GM12873 (cell line): ENCODE measurements around the gene C1orf116.

Experiments
- TF ChIP-seq, protein P1 (sequence below): IDR thresholded peaks from 2 replicates; pipeline ENCODE4 v1.5.1; 2012; ENCODE audit warnings: low read depth, mild to moderate bottlenecking, moderate library complexity, low read length, control low read depth; ENCODE audit not compliant: insufficient read depth; ENCODE audit errors: missing control alignments

Gene C1orf116

DNA sequence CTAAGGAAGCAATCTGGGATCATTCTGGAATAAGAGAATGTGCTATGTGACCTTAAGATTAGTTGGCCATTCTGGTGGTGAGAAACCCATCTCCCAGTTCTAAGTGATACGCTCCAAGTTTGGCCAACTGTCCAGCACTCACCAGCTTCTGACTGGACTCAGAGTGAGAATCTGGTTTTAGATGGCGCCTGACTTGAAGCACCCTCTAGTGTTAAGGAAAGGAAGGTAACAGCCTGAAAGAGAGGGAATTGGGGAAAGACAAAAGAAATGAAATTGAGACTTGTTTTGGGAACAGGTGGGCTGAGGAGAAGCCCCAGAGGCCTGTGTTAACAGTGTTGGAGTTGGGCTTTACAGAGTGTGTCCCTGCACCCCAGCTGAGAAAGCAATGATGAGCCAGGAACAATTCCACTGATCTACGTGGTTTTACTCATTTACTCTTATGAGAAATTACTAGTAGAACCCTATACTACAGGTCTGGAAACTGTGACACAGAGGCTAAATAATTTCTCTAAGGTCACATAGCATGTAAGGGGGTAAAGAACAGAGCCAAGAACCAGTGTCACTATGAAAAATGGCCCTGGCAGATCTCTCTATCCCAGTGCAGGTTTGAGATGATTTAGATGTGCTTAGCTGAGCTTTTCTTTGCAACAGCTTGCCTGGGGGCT is 53.0 kb downstream of the C1orf116 start:
- TF ChIP-seq, protein P1, sequence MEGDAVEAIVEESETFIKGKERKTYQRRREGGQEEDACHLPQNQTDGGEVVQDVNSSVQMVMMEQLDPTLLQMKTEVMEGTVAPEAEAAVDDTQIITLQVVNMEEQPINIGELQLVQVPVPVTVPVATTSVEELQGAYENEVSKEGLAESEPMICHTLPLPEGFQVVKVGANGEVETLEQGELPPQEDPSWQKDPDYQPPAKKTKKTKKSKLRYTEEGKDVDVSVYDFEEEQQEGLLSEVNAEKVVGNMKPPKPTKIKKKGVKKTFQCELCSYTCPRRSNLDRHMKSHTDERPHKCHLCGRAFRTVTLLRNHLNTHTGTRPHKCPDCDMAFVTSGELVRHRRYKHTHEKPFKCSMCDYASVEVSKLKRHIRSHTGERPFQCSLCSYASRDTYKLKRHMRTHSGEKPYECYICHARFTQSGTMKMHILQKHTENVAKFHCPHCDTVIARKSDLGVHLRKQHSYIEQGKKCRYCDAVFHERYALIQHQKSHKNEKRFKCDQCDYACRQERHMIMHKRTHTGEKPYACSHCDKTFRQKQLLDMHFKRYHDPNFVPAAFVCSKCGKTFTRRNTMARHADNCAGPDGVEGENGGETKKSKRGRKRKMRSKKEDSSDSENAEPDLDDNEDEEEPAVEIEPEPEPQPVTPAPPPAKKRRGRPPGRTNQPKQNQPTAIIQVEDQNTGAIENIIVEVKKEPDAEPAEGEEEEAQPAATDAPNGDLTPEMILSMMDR, result peak; percentile 74

DNA sequence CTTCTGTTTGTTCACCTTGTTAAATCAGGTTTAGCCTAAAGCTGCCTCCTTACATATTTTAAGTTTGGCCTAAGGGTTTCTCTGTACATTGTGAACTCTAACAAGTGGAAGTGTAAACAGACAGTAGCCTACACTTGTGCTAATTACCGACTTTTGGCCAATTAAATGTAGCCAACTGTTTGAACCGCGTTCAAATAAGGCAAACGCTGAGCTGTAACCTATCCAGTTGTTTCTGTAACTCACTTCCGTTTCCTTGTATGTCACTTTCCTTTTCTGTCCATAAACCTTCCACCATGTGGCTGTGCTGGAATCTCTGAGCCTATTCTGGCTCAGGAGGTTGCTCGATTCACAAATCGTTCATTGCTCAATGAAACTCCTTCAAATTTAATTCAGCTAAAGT is 54.3 kb downstream of the C1orf116 start:
- TF ChIP-seq, protein P1, result no peak

DNA sequence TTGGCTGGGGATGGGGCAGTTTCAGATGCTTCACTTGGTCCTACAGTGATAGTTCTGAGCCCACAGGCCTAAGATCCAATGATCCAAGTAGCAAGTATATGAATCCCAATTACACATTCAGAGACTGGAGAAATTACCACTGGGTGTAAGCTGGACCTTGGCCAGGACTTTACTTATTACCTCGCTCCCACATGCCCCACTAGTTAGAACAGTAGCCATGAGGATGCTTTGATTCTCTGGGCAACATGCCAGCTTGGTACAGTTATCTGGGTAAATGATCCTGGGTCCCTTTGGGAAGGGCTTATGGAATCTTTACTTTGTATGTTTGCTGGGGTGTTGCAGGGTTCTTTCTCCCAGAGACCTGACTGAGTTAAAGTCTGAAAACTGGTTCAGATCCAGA is 57.2 kb downstream of the C1orf116 start:
- TF ChIP-seq, protein P1, result no peak

DNA sequence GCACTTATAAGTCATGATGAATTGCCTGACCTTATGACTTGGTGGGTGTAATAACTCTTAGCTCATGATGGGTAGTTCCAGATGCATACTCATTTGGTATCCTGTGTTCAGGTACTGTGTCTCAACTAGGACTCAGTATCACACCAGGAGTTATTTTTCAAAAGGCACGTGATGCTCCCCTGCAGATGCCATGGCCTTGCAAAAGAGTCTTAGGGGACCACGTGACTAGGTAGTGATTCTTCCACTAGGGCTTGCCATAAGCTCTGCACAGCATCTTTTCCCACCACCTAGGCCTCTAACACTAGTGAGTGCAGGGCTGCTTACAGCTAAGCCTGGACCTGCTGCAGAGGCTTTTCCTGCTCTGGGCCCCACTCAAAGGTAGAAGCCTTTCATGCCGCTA is 58.4 kb downstream of the C1orf116 start:
- TF ChIP-seq, protein P1, result no peak

DNA sequence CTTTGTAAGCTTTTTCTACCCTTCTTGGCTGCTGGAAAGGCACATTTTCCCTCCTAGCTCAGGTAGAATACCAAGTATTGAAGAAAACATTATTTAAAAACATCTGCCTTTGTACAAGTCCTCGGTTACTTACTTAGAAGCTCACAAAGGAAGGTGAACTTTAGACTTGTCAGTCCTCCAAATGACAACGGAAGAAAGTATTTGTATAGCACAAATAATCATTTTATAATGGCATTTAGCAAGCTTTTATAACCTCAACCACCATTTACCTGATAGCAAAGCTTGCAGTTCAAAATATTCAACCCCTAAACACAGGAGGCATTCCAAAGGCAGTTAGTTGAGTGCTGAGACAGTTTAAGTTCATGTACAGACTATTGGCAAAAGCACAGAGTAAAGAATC is 59.8 kb downstream of the C1orf116 start:
- TF ChIP-seq, protein P1, result no peak

DNA sequence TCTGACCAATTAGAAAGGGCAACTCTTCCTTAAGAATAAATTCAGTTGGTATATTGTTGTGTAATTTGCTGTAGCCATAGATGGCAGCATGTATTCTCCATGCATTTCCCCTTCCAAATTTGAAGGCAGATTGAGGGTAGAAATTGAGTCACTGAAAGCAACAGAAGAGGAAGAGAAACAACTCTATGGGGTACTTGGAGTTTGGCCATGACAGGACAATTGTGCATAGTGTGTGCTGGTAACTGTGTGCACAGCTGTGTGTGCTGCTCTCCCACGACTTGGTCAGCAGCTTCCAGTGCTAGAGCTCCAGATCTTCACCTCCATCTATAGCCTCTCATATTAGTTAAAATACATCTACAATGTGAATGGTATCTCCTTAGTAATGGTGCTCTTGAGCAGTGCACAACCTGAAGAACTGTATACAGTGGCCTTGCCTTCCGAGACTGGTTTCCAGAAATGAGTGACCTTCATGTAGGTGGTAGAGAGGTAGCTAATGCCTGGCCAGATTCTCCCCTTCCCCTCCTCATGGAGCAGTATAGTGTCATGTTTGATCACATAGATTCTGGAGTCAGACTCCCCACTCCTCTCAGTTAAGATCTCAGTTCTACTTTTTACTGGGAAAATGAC is 61.4 kb downstream of the C1orf116 start:
- TF ChIP-seq, protein P1, result no peak

DNA sequence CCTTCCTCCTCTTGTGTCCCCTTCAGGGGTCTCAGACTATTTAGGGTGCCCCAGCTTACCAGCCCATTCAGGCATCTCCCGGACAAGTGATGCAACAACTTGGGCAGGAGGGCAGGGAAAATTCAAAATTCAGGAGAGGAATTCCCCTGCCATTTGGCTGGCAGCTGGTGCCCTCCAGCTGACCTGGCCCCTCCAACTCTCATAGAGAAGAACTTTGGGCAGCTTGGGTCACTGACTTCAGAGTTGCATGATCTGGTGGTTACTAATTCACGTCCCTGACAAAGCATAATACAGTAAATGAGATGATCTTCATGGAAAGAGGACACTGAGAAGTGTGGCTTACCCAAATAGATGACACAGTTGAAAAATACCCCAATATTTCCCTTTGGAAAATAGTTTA is 62.1 kb downstream of the C1orf116 start, which contains the start of gene FCAMR:
FCAMR (minus strand) TSS at position 15 of the 400 bp plus-strand sequence. CDS start 335 bp downstream, outside the sequence.
- TF ChIP-seq, protein P1, result no peak
